HG03378 (cell line): ENCODE measurements around the gene RABL6.
A peak's percentile ranks its signal among the peaks of the same experiment; 100 is the strongest.
"Not testable (repeated sequence)": the region's sequence is repeated elsewhere in the genome, so short reads cannot be mapped to it uniquely, and the experiment has no call there.

ENCODE experiments used
- ATAC-seq: cut with Tn5 transposase; IDR thresholded peaks from one replicate; pipeline ENCODE4 v1.9.1; 2021; ENCODE audit warnings: mild to moderate bottlenecking, moderate library complexity; ENCODE audit not compliant: unreplicated experiment

RABL6 gene

GRCh38 chr9:136868644-136869043 lies 60.9 kb downstream of the RABL6 start:
- no peak for ATAC-seq

GRCh38 chr9:136869611-136870010 lies 61.9 kb downstream of the RABL6 start:
- ATAC-seq, result not testable (repeated sequence)

- ATAC-seq, result no peak
These were observed 67.4 kb downstream of the RABL6 start for GRCh38 chr9:136875155-136875554.

GRCh38 chr9:136876476-136876875 lies 68.7 kb downstream of the RABL6 start:
- ATAC-seq, result no peak

GRCh38 chr9:136880651-136881050 lies 72.9 kb downstream of the RABL6 start:
- no peak for ATAC-seq

- peak; percentile 31 for ATAC-seq
These were observed 74.0 kb downstream of the RABL6 start for GRCh38 chr9:136881691-136882108.

GRCh38 chr9:136882109-136882946 lies 74.6 kb downstream of the RABL6 start:
- no peak for ATAC-seq

- not testable (repeated sequence) for ATAC-seq
These were observed 75.2 kb downstream of the RABL6 start for GRCh38 chr9:136882947-136883283.

GRCh38 chr9:136883670-136884069 lies 75.9 kb downstream of the RABL6 start:
- ATAC-seq, result not testable (repeated sequence)

- peak; percentile 51 for ATAC-seq
These were observed 78.3 kb downstream of the RABL6 start, which contains the start of gene TRAF2 for GRCh38 chr9:136885950-136886578. Gene TRAF2 (plus strand): TSS chr9:136886516. CDS start chr9:136898741, 12,225 bp downstream.

GRCh38 chr9:136886610-136887597 lies 79.2 kb downstream of the RABL6 start:
- ATAC-seq, result peak; percentile 21

GRCh38 chr9:136888454-136888853 lies 80.7 kb downstream of the RABL6 start:
- no peak for ATAC-seq

- no peak for ATAC-seq
These were observed 82.1 kb downstream of the RABL6 start for GRCh38 chr9:136889858-136890257.

GRCh38 chr9:136890661-136891060 lies 82.9 kb downstream of the RABL6 start:
- ATAC-seq, result no peak
